ENCODE measurements around the gene TFF2.

TFF2 gene

GRCh38 chr21:42343963-42344510 is 6.8 kb downstream of the TFF2 start:
- no peak for DNase-seq

- no peak for DNase-seq
Measured at GRCh38 chr21:42343556-42343955, 7.2 kb downstream of the TFF2 start.

- no peak for DNase-seq
Measured at GRCh38 chr21:42343101-42343500, 7.7 kb downstream of the TFF2 start.

GRCh38 chr21:42341776-42342542 is 8.8 kb downstream of the TFF2 start:
- no peak for DNase-seq

GRCh38 chr21:42340187-42341050 is 10.4 kb downstream of the TFF2 start:
- DNase-seq = no peak

GRCh38 chr21:42338729-42339715 is 11.8 kb downstream of the TFF2 start:
- no peak for DNase-seq

GRCh38 chr21:42337830-42338728 is 12.7 kb downstream of the TFF2 start:
- DNase-seq = peak; percentile 34

- no peak for DNase-seq
Measured at GRCh38 chr21:42337276-42337675, 13.5 kb downstream of the TFF2 start.

- DNase-seq = no peak
Measured at GRCh38 chr21:42336054-42336453, 14.7 kb downstream of the TFF2 start.

GRCh38 chr21:42332557-42333317 is 18.1 kb downstream of the TFF2 start:
- no peak for DNase-seq

- no peak for DNase-seq
Measured at GRCh38 chr21:42331660-42332059, 19.1 kb downstream of the TFF2 start.

- no peak for DNase-seq
Measured at GRCh38 chr21:42330380-42331371, 20.1 kb downstream of the TFF2 start.

GRCh38 chr21:42324896-42325295 is 25.9 kb downstream of the TFF2 start:
- no peak for DNase-seq

- no peak for DNase-seq
Measured at GRCh38 chr21:42321845-42322244, 28.9 kb downstream of the TFF2 start.

GRCh38 chr21:42321231-42321630 is 29.6 kb downstream of the TFF2 start:
- DNase-seq = no peak

- no peak for DNase-seq
Measured at GRCh38 chr21:42320791-42321190, 30.0 kb downstream of the TFF2 start.

GRCh38 chr21:42319851-42320572 is 30.8 kb downstream of the TFF2 start:
- peak; percentile 74 for DNase-seq

- DNase-seq = peak; percentile 98
Measured at GRCh38 chr21:42319376-42319775, 31.4 kb downstream of the TFF2 start.

Measured in GF-D8 (cell line).